HUES6 (cell line): ENCODE measurements around the gene SPIC.
"Not testable (repeated sequence)": the region's sequence is repeated elsewhere in the genome, so short reads cannot be mapped to it uniquely, and the experiment has no call there.

ENCODE experiments used
- H3K27ac ChIP-seq: 2 replicates; pipeline ENCODE4 v1.7.0; 2013; ENCODE audit warnings: low read depth, mild to moderate bottlenecking, low read length, inconsistent platforms
- H3K27me3 ChIP-seq: 2 replicates; pipeline ENCODE4 v1.6.1; 2013; ENCODE audit warnings: low read length; ENCODE audit not compliant: control insufficient read depth, insufficient read depth
- H3K36me3 ChIP-seq: 2 replicates; pipeline ENCODE4 v1.6.1; 2013; ENCODE audit warnings: low read length; ENCODE audit not compliant: control insufficient read depth, insufficient read depth
- H3K4me1 ChIP-seq: 2 replicates; pipeline ENCODE4 v1.6.1; 2013; ENCODE audit warnings: low read length; ENCODE audit not compliant: control insufficient read depth, insufficient read depth
- H3K4me3 ChIP-seq: 2 replicates; pipeline ENCODE4 v1.5.1; 2013; ENCODE audit warnings: low read depth, low read length
- H3K9ac ChIP-seq: one replicate; pipeline ENCODE4 v1.6.1; 2013; ENCODE audit warnings: mild to moderate bottlenecking, low read length
- H3K9me3 ChIP-seq: 2 replicates; pipeline ENCODE4 v1.6.1; 2013; ENCODE audit warnings: low read depth, low read length; ENCODE audit not compliant: control insufficient read depth, insufficient read depth

Gene SPIC

DNA sequence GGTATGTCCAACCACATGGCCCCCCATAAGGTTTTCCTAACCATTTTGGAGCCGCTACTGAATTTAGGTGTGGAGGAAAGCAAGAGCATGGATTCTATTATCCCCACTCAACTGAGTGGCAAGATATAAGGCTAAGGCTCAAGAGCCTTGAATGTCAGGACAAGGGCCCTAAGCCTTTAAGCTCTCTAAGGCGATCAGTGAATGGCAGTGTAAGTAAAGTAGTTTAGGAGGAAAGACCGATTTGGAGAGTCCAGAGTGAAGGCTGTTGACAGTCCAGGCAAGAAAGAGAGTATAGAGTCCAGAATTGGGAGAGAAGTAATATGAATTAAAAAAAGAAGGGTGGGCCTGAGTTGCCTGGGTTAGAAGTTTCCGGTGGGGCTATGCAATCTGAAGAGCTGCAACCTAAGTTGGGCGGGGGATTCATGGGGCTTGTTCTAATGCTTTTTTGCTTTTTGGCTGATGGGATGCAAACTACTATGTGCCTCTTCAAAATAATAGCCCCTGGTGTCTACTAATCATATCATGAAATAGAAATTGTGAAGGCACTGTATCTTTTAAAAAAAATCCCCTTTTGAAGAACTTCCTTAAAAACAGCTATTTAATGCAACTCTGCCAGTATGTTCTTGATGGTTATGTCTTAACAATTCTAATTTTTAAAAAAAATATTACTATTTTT lies at the start of gene SPIC:
SPIC (plus strand) TSS at position 626 of the 676 bp plus-strand sequence. CDS start 1,569 bp downstream, outside the sequence.
- Histone ChIP-seq H3K4me3 (no peak within 1 kb of the TSS), H3K27ac (no peak within 1 kb of the TSS), H3K9me3 (no peaks in the 10 kb centered on the region), H3K9ac (no peak within 1 kb of the TSS), H3K27me3 (no peaks in the 10 kb centered on the region), H3K4me1 (peaks cover 15% of the 10 kb centered on the region), H3K36me3 (no peaks in the 10 kb centered on the region)

- no peaks in the 10 kb centered on the region for H3K36me3 ChIP-seq
- H3K9ac ChIP-seq: no peak overlapping the region
- no peaks in the 10 kb centered on the region for H3K9me3 ChIP-seq
- H3K27ac ChIP-seq: no peak overlapping the region
- H3K4me3 ChIP-seq: no peak overlapping the region
- no peaks in the 10 kb centered on the region for H3K4me1 ChIP-seq
- no peaks in the 10 kb centered on the region for H3K27me3 ChIP-seq
Observed at GRCh38 chr12:101430456-101430855, 44.7 kb upstream of the SPIC start.

DNA sequence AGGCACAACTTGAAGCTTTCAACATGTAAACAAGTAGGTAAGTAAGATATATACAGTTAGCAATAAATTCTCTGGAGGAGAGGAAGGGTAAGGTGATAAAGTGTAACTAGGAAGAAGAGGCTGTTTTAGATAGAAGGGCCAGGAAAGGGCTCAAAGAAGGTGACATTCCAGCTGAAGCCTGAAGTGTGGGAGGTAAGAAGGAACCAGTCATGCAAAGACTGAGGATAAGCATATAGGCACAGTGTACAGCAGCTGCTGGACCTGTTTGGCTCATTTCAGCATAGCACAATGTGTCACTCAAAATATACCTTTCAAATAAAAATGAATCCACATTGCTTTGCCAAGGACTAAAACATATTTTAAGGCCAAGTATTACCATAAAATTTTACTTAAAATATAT lies 39.0 kb upstream of the SPIC start:
- no peaks in the 10 kb centered on the region for H3K36me3 ChIP-seq
- H3K4me1 ChIP-seq: no peaks in the 10 kb centered on the region
- H3K9me3 ChIP-seq: no peaks in the 10 kb centered on the region
- H3K27ac ChIP-seq: no peak overlapping the region
- no peaks in the 10 kb centered on the region for H3K27me3 ChIP-seq
- no peak overlapping the region for H3K4me3 ChIP-seq
- H3K9ac ChIP-seq: no peak overlapping the region

GRCh38 chr12:101439236-101439635 lies 35.9 kb upstream of the SPIC start:
- no peaks in the 10 kb centered on the region for H3K4me1 ChIP-seq
- no peaks in the 10 kb centered on the region for H3K27me3 ChIP-seq
- H3K9ac ChIP-seq: no peak overlapping the region
- no peak overlapping the region for H3K4me3 ChIP-seq
- no peaks in the 10 kb centered on the region for H3K9me3 ChIP-seq
- H3K27ac ChIP-seq: no peak overlapping the region
- no peaks in the 10 kb centered on the region for H3K36me3 ChIP-seq

DNA sequence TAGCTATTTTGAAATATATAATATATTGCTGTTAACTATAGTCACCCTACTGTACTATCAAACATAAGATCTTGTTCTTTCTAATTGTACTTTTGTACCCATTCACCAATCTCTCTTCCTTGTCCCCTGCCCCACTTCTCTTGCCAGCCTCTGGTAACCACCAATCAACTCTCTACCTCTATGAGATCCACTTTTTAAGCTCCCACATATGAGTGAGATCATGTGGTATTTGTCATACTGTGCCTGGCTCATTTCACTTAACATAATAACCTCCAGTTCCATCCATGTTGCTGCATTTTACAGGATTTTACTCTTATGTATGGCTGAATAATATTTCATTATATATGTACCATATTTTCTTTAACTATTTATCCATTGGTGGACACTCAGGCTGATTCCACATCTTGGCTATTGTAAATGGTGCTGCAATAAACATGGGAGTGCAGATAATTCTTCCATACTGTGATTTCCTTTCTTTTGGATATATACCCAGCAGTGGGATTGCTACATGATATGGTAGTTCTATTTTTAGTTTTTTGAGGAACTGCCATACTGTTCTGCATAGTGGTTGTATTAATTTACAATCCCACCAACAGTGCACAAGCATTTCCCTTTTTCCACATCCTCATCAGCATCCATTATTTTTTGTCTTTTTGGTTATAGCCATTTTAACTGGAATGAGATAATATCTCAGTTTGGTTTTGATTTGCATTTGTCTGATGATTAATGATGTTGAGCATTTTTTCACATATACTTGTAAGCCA lies 33.5 kb upstream of the SPIC start:
- H3K4me1 ChIP-seq: no peaks in the 10 kb centered on the region
- H3K36me3 ChIP-seq: no peaks in the 10 kb centered on the region
- H3K9ac ChIP-seq: no peak overlapping the region
- H3K27ac ChIP-seq: no peak overlapping the region
- no peaks in the 10 kb centered on the region for H3K27me3 ChIP-seq
- no peak overlapping the region for H3K4me3 ChIP-seq
- H3K9me3 ChIP-seq: no peaks in the 10 kb centered on the region

DNA sequence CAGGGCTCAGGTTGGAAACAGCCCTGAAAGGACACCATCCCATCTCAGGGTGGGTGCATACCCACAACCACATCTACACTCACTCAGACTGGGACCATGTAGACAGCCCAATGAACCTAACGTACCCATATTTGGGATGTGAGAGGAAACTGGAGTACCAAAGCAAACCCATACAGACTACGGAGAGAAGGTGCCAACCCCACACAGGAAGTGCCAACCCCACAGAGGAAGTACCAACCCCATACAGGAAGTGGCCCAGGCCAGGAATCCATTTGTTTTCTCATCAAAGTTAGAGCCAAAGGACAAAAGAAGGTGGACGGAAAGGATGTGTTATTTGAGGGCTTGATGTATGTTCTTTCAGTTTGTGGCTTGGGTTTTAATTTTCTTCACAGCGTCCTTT lies 19.5 kb upstream of the SPIC start:
- peaks cover 9% of the 10 kb centered on the region for H3K9me3 ChIP-seq
- H3K9ac ChIP-seq: no peak overlapping the region
- no peaks in the 10 kb centered on the region for H3K27me3 ChIP-seq
- peaks cover 5% of the 10 kb centered on the region; the same call in 1 of the 2 replicates for H3K4me1 ChIP-seq
- no peak overlapping the region for H3K27ac ChIP-seq
- no peaks in the 10 kb centered on the region for H3K36me3 ChIP-seq
- no peak overlapping the region for H3K4me3 ChIP-seq

GRCh38 chr12:101459642-101460346 lies 15.3 kb upstream of the SPIC start:
- Histone ChIP-seq H3K9me3 (peaks cover 9% of the 10 kb centered on the region), H3K4me1 (peaks cover 5% of the 10 kb centered on the region; the same call in 1 of the 2 replicates), H3K27ac (no peak overlapping the region), H3K36me3 (no peaks in the 10 kb centered on the region), H3K9ac (no peak overlapping the region), H3K4me3 (no peak overlapping the region), H3K27me3 (no peaks in the 10 kb centered on the region)

- Histone ChIP-seq H3K27me3 (no peaks in the 10 kb centered on the region), H3K4me3 (no peak overlapping the region), H3K36me3 (no peaks in the 10 kb centered on the region), H3K9me3 (no peaks in the 10 kb centered on the region), H3K9ac (no peak overlapping the region), H3K27ac (no peak overlapping the region), H3K4me1 (peaks cover 5% of the 10 kb centered on the region; the same call in 1 of the 2 replicates)
Observed at GRCh38 chr12:101468948-101469347, 6.2 kb upstream of the SPIC start.

GRCh38 chr12:101470939-101471338 lies 4.2 kb upstream of the SPIC start:
- Histone ChIP-seq H3K27ac (no peak overlapping the region), H3K36me3 (no peaks in the 10 kb centered on the region), H3K9ac (no peak overlapping the region), H3K4me3 (no peak overlapping the region), H3K4me1 (peaks cover 15% of the 10 kb centered on the region), H3K9me3 (no peaks in the 10 kb centered on the region), H3K27me3 (no peaks in the 10 kb centered on the region)

- H3K4me3 ChIP-seq, H3K27ac ChIP-seq, H3K36me3 ChIP-seq, H3K9me3 ChIP-seq, H3K9ac ChIP-seq, H3K27me3 ChIP-seq: not testable (repeated sequence)
- peaks cover 15% of the 10 kb centered on the region for H3K4me1 ChIP-seq
Observed at GRCh38 chr12:101471878-101472277, 3.3 kb upstream of the SPIC start.

- Histone ChIP-seq H3K27ac (no peak overlapping the region), H3K4me1 (peaks cover 15% of the 10 kb centered on the region), H3K27me3 (no peaks in the 10 kb centered on the region), H3K9me3 (no peaks in the 10 kb centered on the region), H3K9ac (no peak overlapping the region), H3K4me3 (no peak overlapping the region), H3K36me3 (no peaks in the 10 kb centered on the region)
Observed at GRCh38 chr12:101474248-101474647, 888 bp upstream of the SPIC start.
